GM19023 (cell line): ENCODE data around the gene LBX2.
"Not testable (repeated sequence)": the region's sequence is repeated elsewhere in the genome, so short reads cannot be mapped to it uniquely, and the experiment has no call there.

Experiments
- ATAC-seq: cut with Tn5 transposase; IDR thresholded peaks from one replicate; pipeline ENCODE4 v1.9.1; 2021; ENCODE audit warnings: mild to moderate bottlenecking, moderate library complexity; ENCODE audit not compliant: unreplicated experiment

Gene LBX2

DNA sequence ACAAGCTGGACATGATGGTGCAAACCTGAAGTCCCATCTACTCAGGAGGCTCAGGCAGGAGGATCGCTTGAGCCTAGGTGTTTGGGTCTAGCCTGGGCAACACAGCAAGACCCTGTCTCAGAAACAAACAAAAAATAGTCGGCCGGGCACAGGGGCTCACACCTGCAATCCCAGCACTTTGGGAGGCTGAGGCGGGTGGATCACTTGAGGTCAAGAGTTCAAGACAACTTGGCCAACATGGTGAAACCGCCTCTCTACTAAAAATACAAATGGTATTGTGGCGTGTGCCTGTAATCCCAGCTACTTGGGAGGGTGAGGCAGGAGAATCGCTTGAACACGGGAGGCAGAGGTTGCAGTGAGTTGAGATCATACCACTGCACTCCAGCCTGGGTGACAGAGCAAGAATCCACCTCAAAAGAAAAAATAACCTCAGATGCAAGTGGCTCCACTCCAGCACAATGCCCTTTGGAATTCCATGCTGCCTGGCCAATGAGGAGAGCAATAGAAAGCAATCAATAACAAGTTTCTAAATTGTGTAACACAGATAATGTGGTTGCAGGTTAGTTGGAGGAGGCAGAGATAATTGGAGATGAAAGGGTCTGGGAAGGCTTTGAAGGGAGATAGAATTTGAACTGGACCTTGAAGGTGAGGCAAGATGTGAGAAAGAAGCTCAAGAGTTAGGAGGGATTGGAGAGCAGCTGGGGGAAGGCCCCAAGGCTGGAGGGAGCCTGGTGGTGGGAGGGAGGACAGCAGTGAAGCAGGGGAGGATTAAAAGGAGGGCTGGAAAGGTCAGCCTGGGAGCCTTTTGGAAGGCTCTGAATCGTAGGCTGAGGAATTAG lies 10.5 kb downstream of the LBX2 start:
- ATAC-seq, result no peak

DNA sequence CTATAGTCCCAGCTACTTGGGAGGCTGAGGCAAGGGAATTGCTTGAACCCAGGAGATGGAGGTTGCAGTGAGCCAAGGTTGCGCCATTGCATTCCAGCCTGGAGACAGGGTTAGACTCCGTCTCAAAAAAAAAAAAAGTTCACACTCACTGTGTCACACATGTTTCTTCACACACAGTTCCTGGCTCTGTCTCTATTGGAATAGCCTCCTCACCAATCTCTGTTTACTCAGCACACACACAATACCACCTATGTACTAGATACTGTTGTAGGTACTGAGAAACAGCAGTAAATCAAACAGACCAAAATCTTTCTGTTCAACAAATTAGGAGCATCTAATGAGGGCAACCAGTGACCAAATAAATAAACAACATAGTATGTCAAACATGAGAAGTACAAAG lies 13.3 kb downstream of the LBX2 start:
- ATAC-seq, result no peak

DNA sequence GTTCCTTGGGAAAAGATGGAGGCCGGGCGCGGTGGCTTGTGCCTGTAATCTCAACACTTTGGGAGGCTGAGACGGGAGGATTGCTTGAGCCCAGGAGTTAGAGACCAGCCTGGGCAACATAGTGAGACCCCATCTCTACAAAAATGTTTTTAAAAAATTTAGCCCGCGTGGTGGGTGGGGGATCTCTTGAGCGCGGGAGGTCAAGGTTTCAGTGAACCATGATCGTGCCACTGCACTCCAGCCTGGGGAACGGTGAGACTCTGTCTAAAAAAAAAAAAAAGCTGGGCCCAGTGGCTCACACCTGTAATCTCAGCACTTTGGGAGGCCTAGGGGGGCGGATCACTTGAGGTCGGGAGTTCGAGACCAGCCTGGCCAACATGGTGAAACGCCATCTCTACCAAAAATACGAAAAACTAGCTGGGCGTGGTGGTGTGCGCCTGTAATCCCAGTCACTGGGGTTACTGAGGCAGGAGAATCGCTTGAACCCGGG lies 15.7 kb downstream of the LBX2 start:
- ATAC-seq, result not testable (repeated sequence)

DNA sequence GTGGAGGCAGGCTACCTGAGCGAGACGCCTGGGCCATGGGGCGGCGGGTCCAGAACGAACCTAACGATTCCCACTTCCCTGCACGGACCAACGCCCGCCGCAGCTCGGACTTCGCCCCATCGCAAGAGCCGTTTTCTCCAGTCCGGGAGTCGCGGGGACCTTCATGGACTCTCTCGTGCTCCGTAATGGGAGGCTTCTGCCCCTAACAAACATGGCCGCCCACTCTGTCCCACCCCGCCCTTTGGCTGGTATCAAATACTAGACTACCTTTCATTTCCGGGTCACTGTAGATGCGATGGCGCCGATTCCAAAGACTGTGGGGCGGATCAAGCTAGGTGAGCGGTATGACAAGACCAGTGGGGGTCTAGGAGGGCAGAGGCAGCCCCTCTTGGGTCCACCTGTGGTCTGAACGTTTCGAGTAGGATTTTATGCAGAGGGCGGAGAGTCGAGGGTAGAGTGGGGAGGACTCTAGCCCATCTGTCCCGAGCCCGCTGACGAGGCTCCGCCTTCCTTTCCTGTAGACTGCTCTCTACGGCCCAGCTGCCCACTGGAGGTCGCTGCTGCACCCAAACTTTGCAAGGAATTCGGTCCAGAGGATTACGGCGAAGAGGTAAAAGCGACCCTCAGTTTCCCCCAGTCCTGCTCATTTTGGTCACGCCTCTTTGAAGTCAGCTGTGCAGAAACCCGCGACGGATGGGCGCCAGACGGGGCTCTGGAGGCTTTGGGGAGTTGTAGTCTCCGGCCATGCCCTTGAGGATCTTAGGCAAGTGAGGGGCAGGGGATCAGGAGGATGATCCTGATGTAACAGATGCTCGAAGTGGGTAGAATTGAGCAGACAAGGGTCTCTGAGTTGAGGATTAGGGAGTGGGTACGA lies 16.4 kb downstream of the LBX2 start, which contains the start of the genes CCDC142 and TTC31:
TSS of gene CCDC142 (minus strand) at position 198 of the 874 bp plus-strand sequence. CDS start at position 37, 161 bp downstream.
TSS of gene TTC31 (plus strand) at position 281 of the 874 bp plus-strand sequence. CDS start at position 296, 15 bp downstream.
- ATAC-seq, result peak; percentile 92

DNA sequence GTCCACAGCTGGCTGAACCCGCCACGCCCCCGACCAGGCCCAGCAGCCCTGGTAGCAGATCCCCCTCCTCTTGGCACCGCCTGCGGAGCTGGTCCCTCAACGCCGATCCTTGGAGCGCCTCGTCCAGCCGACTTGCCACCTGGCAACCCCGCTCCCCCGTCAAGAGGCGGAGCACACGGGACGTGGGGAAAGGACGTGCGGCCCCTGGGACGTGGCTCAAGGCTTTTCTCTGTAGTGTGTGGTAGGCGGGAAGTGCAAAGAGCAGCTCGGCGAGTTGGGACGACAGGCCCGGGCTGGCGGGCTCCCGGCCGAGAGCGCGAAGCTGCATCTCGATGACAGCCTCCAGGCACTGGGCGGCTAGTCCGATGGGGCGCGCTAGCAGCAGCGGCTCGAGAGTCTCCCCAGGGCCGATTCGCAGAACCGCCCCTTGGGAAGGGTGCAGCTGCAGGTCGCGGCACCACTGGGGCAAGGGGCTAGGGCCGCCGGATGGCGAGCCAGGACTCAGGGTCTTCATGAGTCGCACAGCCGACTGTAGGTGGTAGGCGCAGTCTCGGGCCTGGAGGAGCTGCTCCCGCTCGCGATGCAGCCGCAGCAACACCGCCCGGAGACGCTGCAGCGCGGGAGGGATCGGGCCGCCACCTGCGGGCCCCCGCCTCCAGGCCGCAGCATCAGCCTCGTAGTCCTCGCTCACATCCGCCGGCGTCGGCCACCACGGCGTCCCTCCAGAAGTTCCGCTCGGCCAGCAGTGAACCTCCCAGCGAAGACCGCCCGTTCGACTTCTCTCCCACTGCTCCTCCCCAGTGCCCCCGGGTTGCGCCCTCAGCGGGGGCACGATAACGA lies 17.2 kb downstream of the LBX2 start:
- peak; percentile 41 for ATAC-seq

DNA sequence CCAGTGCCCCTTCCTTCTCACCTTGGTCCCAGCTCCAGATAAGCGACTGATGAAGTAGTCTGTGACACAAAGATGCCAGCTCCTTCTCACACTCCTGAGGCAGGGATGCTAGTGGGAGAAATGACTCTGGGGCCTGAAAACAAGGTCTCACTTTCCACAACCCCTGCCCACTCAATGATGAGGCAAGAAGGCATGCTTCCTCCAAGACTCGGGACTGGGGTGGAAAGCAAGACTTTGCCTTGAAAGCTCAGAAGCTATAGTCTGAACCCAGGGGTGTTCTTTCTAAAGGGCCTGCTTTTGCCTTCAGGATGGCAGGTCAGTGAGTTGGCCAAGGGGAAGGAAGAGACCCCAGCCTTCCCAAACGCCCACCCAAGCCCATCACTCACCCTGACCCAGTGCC lies 18.0 kb downstream of the LBX2 start:
- ATAC-seq, result no peak

DNA sequence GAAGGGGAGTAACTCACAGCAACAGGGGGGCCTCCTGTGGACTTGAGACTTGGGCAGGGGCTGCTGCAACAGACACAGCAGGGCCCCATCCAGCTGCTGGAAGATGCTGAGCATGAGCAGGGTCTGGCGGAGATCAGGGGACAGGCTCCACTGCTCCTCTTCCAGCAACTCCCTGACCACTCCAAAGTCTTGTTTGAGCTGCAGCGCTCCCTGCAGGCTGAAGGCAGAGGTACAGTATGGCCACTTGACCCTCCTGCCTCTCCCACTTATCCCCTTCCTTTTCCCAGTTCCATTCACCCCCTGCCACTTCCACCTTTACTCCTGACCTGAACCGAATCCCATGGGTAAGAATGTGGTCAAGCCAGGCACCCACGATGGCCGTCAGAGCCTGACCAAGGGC lies 24.5 kb downstream of the LBX2 start:
- ATAC-seq, result no peak

DNA sequence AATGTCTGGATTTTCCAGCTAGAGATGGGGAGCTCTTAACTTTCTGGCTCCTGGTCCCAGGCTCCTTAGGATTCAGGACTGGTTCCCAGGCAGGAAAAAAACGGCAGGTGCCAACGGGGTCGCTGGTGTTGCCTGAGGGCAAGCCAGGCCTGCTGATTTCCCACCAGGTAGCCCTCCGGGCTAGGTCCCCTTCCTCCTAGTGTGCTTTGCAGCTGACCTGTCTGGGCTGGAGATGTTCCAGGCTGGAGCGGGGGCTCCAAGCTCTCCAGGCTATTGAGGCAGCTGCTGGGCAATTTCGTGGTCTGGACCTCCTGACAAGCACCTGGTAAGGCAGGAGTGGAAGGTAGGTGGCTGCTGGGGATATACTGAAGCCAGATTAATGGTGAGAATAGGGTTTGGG lies 24.9 kb downstream of the LBX2 start:
- ATAC-seq, result no peak

DNA sequence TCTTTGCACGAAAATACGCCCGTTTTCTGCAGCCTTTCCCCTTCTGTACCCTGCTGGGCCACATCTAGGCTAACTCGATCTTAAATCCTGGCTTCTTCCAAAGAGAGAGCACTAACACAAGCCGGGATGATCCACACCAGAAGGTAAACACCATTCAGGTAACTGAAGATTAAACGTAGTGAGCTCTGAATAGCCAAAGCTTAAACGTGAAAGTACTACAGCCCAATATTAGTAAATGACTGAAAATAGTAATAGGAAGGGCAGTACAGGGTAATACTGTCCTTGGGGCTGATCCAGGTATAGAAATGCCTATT lies 26.5 kb downstream of the LBX2 start:
- no peak for ATAC-seq

DNA sequence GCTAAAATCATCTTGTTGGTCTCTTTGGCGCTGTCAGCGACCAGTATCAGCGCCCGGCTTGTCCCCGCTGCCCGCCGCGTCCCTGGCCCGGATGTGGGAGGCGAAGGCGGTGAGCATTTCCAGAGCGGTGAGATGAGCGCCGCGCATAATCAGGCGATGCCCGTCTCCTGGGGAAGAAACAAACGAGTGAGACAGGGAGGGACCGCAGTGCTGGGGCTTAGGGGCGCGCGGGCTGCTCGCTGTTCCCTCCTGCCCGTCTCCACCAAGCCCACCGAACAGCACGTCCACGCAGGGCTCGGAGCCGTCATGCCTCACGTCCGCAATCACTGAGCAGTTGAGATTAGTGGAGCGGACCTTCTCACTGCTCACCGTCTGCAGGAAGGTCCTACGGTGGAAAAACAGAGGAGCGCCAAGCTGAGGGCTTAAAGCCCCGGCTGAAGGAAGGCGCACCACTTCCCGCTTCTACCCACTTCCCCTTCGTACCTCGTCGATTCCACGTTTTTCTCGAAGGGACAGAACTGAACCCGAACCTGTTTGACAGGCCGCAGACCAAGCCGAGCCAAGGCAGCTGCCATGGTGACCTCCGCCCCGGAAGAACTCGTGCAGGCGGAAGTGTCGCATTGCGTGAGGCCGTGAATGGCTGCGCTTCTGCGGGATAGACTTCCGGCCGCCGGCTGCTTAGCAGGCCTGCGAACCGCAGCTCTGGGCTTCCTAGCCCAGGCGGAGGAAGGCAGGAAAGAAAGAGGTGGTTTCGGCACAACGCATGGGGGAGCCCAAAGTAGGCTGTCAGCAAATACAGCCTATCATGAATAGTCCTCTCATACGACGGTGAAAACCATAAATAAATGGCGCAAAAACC lies 27.1 kb downstream of the LBX2 start, which contains the start of gene MRPL53:
TSS of gene MRPL53 (minus strand) at position 595 of the 859 bp plus-strand sequence. CDS start at position 575, 20 bp downstream.
- peak; percentile 89 for ATAC-seq

DNA sequence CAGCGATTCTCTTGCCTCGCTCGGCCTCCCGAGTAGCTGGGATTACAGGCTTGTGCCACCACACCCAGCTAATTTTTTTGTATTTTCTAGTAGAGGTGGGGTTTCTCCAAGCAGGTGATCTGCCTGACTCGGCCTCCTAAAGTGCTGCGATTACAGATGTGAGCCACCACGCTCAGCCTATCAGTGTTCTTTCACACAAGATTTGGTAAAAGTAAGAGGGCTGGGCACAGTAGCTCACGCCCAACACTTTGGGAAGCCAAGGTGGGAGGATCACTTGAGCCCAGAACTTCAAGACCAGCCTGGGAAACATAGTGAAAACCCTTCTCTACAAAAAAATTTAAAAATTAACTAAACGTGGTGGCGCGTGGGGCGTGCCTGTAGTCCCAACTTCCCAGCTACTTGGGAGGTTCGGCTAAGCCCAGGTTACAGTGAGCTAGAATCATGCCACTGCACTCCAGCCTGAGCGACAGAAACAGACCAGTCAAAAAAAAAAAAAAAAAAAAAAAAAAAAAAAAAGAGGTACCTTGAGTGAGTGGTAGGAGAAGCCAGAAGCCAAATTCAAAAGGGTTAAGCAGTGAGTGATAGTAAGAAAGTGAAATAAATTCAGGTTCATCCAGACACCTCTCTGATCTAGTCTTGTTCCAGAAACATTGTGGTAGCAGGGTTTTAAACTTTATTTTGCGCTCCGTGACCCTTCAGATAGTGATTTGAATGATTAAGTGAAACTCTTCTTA lies 27.9 kb downstream of the LBX2 start:
- no peak for ATAC-seq

DNA sequence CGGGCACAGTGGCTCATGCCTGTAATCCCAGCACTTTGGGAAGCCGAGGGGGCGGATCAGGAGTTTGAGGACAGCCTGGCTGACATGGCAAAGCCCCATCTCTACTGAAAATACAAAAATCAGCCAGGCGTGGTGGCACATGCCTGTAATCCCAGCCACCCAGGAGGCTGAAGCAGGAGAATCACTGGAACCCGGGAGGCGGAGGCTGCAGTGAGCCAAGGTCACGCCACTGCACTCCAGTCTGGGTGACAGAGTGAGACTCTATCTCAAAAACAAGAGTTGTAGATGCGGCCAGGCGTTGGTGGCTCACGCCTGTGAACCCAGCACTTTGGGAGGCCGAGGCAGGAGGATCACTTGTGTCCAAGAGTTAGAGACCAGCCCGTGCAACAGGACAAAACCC lies 28.7 kb downstream of the LBX2 start:
- not testable (repeated sequence) for ATAC-seq

DNA sequence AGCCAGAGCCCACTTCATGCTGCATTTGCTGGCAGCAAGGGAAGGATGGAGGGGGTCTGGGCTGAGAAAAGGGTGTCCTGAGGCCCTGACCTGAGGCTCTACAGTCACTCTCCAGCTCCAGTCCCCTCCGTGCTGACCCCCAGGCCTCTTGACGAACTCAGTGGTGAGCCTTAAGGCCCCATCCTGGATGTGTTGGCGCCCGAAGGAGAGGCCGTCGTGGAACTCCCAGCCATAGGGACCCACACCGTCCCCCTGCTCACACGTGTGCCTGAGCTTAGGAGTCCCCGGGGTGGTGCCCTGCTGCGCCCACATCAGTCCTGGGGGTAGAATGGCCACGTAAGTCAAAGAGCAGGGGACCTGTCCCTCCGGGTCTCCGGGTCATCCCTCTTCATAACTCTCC lies 35.0 kb downstream of the LBX2 start:
- peak; percentile 2 for ATAC-seq

DNA sequence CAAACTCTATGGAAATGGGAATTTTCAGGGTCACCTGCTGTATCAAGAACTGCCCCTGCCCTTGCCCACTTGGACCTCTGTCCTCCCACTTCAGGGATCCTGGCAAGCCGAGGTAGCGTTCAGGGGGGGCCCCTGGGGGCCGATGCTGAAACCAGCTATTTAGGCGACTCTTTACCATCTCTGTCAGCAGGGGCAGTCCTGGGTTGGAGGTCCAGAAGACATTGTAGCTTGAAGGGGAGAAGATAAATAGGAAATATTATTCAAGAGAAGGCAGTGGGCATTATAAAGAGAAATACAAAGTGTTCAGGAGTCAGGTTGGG lies 36.7 kb downstream of the LBX2 start:
- ATAC-seq, result no peak

DNA sequence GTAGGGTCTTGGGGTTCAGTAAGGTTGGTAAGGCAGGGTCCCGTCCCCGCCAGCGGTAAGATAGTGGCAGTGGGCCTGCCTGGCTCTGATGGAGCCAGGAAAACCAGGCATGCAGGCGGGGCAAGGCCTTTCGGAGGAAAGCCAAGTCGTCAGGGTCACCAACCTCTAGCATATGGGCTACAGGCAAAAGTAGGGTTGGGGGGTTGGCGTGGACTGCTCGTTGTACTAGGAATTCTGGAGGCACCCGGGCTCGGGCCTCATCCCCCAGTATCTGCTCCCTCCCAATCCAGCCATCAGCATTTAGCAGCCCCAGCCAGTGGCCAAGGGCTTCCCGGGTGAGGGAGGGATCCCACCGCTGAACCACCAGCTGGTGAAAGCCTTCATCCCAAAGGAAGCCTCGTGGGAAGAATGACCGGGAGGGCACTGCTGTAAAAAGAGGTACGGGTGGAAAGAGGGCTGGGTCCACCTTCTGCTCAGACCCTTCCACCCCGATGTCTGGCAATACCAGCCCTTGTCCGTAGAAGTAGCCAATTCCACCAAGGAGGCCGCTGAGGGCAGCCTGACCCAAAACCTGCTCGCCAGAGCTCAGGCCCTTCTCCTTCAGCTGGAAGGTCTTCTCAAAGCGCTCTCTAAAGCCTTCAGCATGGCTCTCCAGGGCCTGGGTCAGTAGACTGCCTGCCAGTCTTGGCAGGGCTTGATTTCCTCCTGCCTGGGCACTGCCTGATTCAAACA lies 37.2 kb downstream of the LBX2 start:
- ATAC-seq, result no peak

DNA sequence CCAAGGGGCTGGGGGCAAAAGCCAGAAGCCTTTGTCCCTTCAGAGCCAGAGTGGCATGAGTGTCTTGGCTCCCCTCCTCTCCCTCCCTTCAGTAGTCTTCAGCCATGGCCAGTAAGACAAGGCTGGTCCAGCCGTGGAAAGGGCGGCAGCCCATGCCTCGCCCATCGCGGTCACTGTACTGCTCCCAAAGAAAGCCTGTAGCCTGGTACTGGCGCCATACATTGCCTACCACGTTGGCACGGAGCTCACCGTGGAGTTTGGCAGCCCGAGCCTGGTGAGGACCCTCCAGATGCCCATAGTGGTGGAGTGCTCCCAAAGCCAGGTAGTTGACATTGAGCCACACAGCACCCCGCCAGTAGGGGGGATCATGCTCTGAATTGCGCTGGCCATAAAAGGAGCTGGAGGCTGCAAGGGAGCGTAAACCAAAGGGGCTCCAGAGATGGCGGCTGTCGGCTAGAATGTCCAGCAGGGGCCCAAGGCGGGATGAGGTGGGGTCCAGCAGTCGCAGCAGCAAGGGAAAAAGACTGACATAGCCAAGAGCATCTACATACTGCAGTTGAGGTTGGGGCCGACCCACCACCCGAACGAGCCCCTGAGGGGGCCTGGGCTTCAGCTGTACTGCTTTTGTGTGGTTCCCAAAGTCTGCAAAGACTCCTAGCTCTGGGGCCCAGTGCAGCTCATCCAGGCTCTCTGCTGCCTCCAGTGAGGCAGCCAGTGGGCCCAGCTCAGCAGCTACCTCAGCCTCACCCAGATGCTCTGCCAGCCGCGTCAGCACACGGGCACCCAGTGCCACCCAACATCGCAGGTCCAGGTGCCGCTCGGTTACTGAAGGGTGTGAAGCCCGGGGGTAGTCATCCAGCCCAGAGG lies 38.0 kb downstream of the LBX2 start:
- no peak for ATAC-seq

DNA sequence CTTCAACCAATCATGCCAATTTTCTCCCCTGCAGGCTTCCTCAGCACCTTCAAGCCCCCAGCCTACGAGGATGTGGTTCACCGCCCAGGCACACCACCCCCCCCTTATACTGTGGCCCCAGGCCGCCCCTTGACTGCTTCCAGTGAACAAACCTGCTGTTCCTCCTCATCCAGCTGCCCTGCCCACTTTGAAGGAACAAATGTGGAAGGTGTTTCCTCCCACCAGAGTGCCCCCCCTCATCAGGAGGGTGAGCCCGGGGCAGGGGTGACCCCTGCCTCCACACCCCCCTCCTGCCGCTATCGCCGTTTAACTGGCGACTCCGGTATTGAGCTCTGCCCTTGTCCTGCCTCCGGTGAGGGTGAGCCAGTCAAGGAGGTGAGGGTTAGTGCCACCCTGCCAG lies 39.2 kb downstream of the LBX2 start:
- not testable (repeated sequence) for ATAC-seq
